H1 (cell line): ENCODE data around the gene LRCH1. TPM values are rescaled to one million over a fixed set of nuclear protein-coding genes. Genes with fewer than 3 reads are reported as not detected.

Experiments used
- CTCF ChIA-PET: fragments of 300-600 bp; sonication (Branson Sonifier 250); formaldehyde crosslinking; loops from one replicate; lab custom pipeline; 2021; ENCODE audit not compliant: partially characterized antibody; lab: Charles Lee
- POLR2A ChIA-PET: fragments of 300-600 bp; sonication (Branson Sonifier 250); formaldehyde crosslinking; loops from one replicate; lab custom pipeline; 2021; ENCODE audit warnings: inconsistent platforms; ENCODE audit not compliant: partially characterized antibody; lab: Charles Lee
- DNase-seq, 2 experiments: peaks; one replicate each; pipeline versions ENCODE4 v3.0.0 to v3.0.0-alpha.2; 2010 to 2022; ENCODE audit warnings: low spot score in 2 of 2, low read depth in 1 of 2, mixed read lengths in 1 of 2
- FAIRE-seq: peaks from 2 replicates; lab custom pipeline; 2011; peaks lifted over from hg19 to GRCh38; lab: Jason Lieb, UNC
- H2AFZ ChIP-seq: 2 replicates; pipeline ENCODE4 v1.8.1; 2012; ENCODE audit warnings: low read length, inconsistent platforms
- H2AK5ac ChIP-seq: 2 replicates; pipeline ENCODE4 v1.6.1; 2013; ENCODE audit warnings: low read depth, low read length
- H2BK120ac ChIP-seq: replicated peaks from 2 replicates; pipeline ENCODE3; 2013; ENCODE audit warnings: low read depth, low read length, inconsistent platforms
- H2BK12ac ChIP-seq: 2 replicates; pipeline ENCODE4 v1.6.1; 2013; ENCODE audit warnings: low read depth, low read length
- H2BK15ac ChIP-seq: 2 replicates; pipeline ENCODE4 v1.6.1; 2013; ENCODE audit warnings: low read length
- H2BK20ac ChIP-seq: 2 replicates; pipeline ENCODE4 v1.6.1; 2013; ENCODE audit warnings: low read length
- H2BK5ac ChIP-seq: 2 replicates; pipeline ENCODE4 v1.6.1; 2013; ENCODE audit warnings: low read depth, low read length
- H3K14ac ChIP-seq: 2 replicates; pipeline ENCODE4 v1.6.1; 2013; ENCODE audit warnings: inconsistent platforms; ENCODE audit not compliant: insufficient read length
- H3K18ac ChIP-seq: 2 replicates; pipeline ENCODE4 v1.6.1; 2013; ENCODE audit warnings: low read length; ENCODE audit errors: extremely low read depth
- H3K23ac ChIP-seq: 2 replicates; pipeline ENCODE4 v1.6.1; 2013; ENCODE audit warnings: inconsistent platforms; ENCODE audit not compliant: insufficient read length
- H3K23me2 ChIP-seq: 2 replicates; pipeline ENCODE4 v1.6.1; 2013; ENCODE audit warnings: low read depth, low read length
- H3K27ac ChIP-seq: 2 replicates; pipeline ENCODE4 v1.6.1; 2011; ENCODE audit warnings: low read depth, low read length, inconsistent platforms
- H3K27me3 ChIP-seq, 4 experiments: replicated peaks in 1 of 4; 1 replicate in 1 of 4; 2 replicates in 3 of 4; pipeline versions ENCODE4 v1.6.1 to v1.8.1; 2011 to 2013; ENCODE audit warnings: low read length in 3 of 4, mild to moderate bottlenecking in 3 of 4, inconsistent platforms in 2 of 4, mixed read lengths in 2 of 4, moderate library complexity in 1 of 4; ENCODE audit not compliant: control insufficient read depth in 3 of 4, insufficient read depth in 3 of 4; ENCODE audit errors: extremely low read depth in 1 of 4
- H3K36me3 ChIP-seq, 4 experiments: 2 replicates each; pipeline versions ENCODE4 v1.6.1 to v1.8.1; 2011 to 2013; ENCODE audit warnings: mild to moderate bottlenecking in 4 of 4, low read length in 3 of 4, moderate library complexity in 2 of 4, control low read depth in 1 of 4, inconsistent platforms in 1 of 4; ENCODE audit not compliant: insufficient read depth in 4 of 4, control insufficient read depth in 2 of 4
- H3K4ac ChIP-seq: replicated peaks from 2 replicates; pipeline ENCODE3; 2013; ENCODE audit warnings: low read length, low read depth, mixed read lengths, inconsistent platforms; ENCODE audit not compliant: insufficient read length
- H3K4me1 ChIP-seq, 4 experiments: replicated peaks in 1 of 4; 1 replicate in 1 of 4; 2 replicates in 3 of 4; pipeline versions ENCODE4 v1.6.1 to v1.8.1; 2011 to 2013; ENCODE audit warnings: low read length in 3 of 4, inconsistent platforms in 2 of 4, mixed read lengths in 1 of 4; ENCODE audit not compliant: insufficient read depth in 4 of 4, control insufficient read depth in 3 of 4
- H3K4me2 ChIP-seq, 2 experiments: 2 replicates each; pipeline versions ENCODE4 v1.6.1 to v1.8.1; 2011 to 2013; ENCODE audit warnings: low read depth in 2 of 2, low read length in 2 of 2, control low read depth in 1 of 2, inconsistent platforms in 1 of 2, mild to moderate bottlenecking in 1 of 2; ENCODE audit not compliant: insufficient read depth in 1 of 2
- H3K4me3 ChIP-seq, 4 experiments: fragments of 200-600, 300-600 bp in 1 of 4; sonication (generic), shearing (Covaris generic), sonication (Bioruptor Twin) in 1 of 4; 2 replicates each; pipeline versions ENCODE4 v1.5.1 to v1.8.1; 2011 to 2016; ENCODE audit warnings: low read length in 4 of 4, low read depth in 3 of 4, control low read depth in 2 of 4, inconsistent platforms in 2 of 4, mild to moderate bottlenecking in 2 of 4, mixed read lengths in 1 of 4, moderate library complexity in 1 of 4; ENCODE audit not compliant: insufficient read depth in 2 of 4; ENCODE audit errors: extremely low read depth in 1 of 4
- H3K56ac ChIP-seq: replicated peaks from 2 replicates; pipeline ENCODE3; 2013; ENCODE audit warnings: low read depth, mild to moderate bottlenecking, mixed read lengths, low read length, inconsistent platforms; ENCODE audit not compliant: insufficient read length
- H3K79me1 ChIP-seq: 2 replicates; pipeline ENCODE4 v1.6.1; 2013; ENCODE audit warnings: low read depth, low read length, control low read depth
- H3K79me2 ChIP-seq, 2 experiments: 2 replicates each; pipeline versions ENCODE4 v1.6.1 to v1.8.1; 2012 to 2013; ENCODE audit warnings: low read length in 2 of 2, mild to moderate bottlenecking in 2 of 2, inconsistent platforms in 1 of 2; ENCODE audit not compliant: insufficient read depth in 2 of 2, control insufficient read depth in 1 of 2
- H3K9ac ChIP-seq, 4 experiments: replicated peaks in 1 of 4; 1 replicate in 1 of 4; 2 replicates in 3 of 4; pipeline versions ENCODE4 v1.6.1 to v1.8.1; 2011 to 2013; ENCODE audit warnings: low read depth in 3 of 4, low read length in 3 of 4, control low read depth in 2 of 4, mild to moderate bottlenecking in 2 of 4, moderate library complexity in 2 of 4, inconsistent platforms in 1 of 4; ENCODE audit errors: extremely low read depth in 1 of 4
- H3K9me3 ChIP-seq, 2 experiments: 2 replicates each; pipeline versions ENCODE4 v1.6.1 to v1.8.1; 2012 to 2013; ENCODE audit warnings: mild to moderate bottlenecking in 2 of 2, moderate library complexity in 2 of 2, control low read depth in 1 of 2, inconsistent platforms in 1 of 2, low read depth in 1 of 2, low read length in 1 of 2, mixed read lengths in 1 of 2; ENCODE audit not compliant: insufficient read depth in 2 of 2
- H4K20me1 ChIP-seq, 2 experiments: replicated peaks in 1 of 2; 2 replicates each; pipeline versions ENCODE3 to v1.8.1; 2011 to 2013; ENCODE audit warnings: inconsistent platforms in 2 of 2, low read length in 2 of 2, mild to moderate bottlenecking in 1 of 2; ENCODE audit not compliant: insufficient read depth in 2 of 2, control insufficient read depth in 1 of 2
- H4K5ac ChIP-seq: 2 replicates; pipeline ENCODE4 v1.6.1; 2013; ENCODE audit warnings: low read length, low read depth, mixed read lengths, inconsistent platforms; ENCODE audit not compliant: insufficient read length
- H4K8ac ChIP-seq: 2 replicates; pipeline ENCODE4 v1.8.0; 2013; ENCODE audit warnings: mild to moderate bottlenecking, moderate library complexity, low read length, inconsistent platforms; ENCODE audit not compliant: insufficient read depth; ENCODE audit errors: extremely low read depth
- H4K91ac ChIP-seq: replicated peaks from 2 replicates; pipeline ENCODE3; 2013; ENCODE audit warnings: low read length, mixed read lengths, inconsistent platforms; ENCODE audit not compliant: insufficient read length
- ASH2L ChIP-seq: fragments of 200-600, 300-600 bp; sonication (generic); IDR thresholded peaks from one replicate; pipeline ENCODE4 v1.7.1; 2017; ENCODE audit warnings: low read length
- BRCA1 ChIP-seq: IDR thresholded peaks from 2 replicates; pipeline ENCODE4 v1.6.1; 2012; ENCODE audit warnings: low read depth, low read length, improper control_type of control experiment
- CREB1 ChIP-seq: IDR thresholded peaks from 2 replicates; pipeline ENCODE4 v1.6.1; 2012; ENCODE audit warnings: inconsistent platforms
- NANOG ChIP-seq: IDR thresholded peaks from 2 replicates; pipeline ENCODE4 v1.6.1; 2011; ENCODE audit warnings: low read length, low read depth, mild to moderate bottlenecking, inconsistent platforms; ENCODE audit not compliant: insufficient read depth, poor library complexity, severe bottlenecking
- RAD21 ChIP-seq, 2 experiments: IDR thresholded peaks in 1 of 2; conservative IDR thresholded peaks in 1 of 2; 2 replicates each; pipeline ENCODE4 v1.6.1; 2011; ENCODE audit warnings: low read depth in 2 of 2, low read length in 2 of 2, improper control_type of control experiment in 1 of 2, inconsistent platforms in 1 of 2, mild to moderate bottlenecking in 1 of 2, moderate library complexity in 1 of 2
- RBBP5 ChIP-seq: IDR thresholded peaks from 2 replicates; pipeline ENCODE4 v1.7.1; 2012; ENCODE audit warnings: low read depth, mild to moderate bottlenecking, inconsistent platforms, low read length, moderate library complexity, borderline replicate concordance
- RXRA ChIP-seq: IDR thresholded peaks from 2 replicates; pipeline ENCODE4 v1.6.1; 2011; ENCODE audit warnings: low read depth, mild to moderate bottlenecking, low read length, moderate library complexity; ENCODE audit not compliant: insufficient read depth
- SAP30 ChIP-seq: fragments of 300-600 bp; sonication (generic); IDR thresholded peaks from 2 replicates; pipeline ENCODE4 v1.7.1; 2012; ENCODE audit warnings: low read length, moderate library complexity, mild to moderate bottlenecking, inconsistent platforms; ENCODE audit not compliant: insufficient read depth, insufficient replicate concordance
- SIN3A ChIP-seq, 2 experiments: IDR thresholded peaks in 1 of 2; conservative IDR thresholded peaks in 1 of 2; 2 replicates each; pipeline ENCODE4 v1.6.1; 2011 to 2012; ENCODE audit warnings: low read length in 2 of 2, improper control_type of control experiment in 1 of 2, low read depth in 1 of 2, mild to moderate bottlenecking in 1 of 2
- SP1 ChIP-seq: IDR thresholded peaks from 2 replicates; pipeline ENCODE4 v1.6.1; 2011; ENCODE audit warnings: low read depth, low read length
- SP4 ChIP-seq: IDR thresholded peaks from 2 replicates; pipeline ENCODE4 v1.6.1; 2012; ENCODE audit warnings: low read length, inconsistent platforms
- SUZ12 ChIP-seq: fragments of 200-600 bp; sonication (generic); IDR thresholded peaks from 2 replicates; pipeline ENCODE4 v1.6.1; 2012; ENCODE audit warnings: mild to moderate bottlenecking, inconsistent platforms, low read length, moderate library complexity, mixed read lengths
- YY1 ChIP-seq: IDR thresholded peaks from 2 replicates; pipeline ENCODE4 v1.6.1; 2011; ENCODE audit warnings: low read depth, mild to moderate bottlenecking, low read length
- WGBS, 2 experiments: shearing (Covaris generic) in 1 of 2; methylation state at CpG; one replicate each; pipeline versions ENCODE4 v1.1.6 to v1.1.7; 2013 to 2015; ENCODE audit warnings: low lambda C conversion rate in 2 of 2, mixed read lengths in 2 of 2, inconsistent platforms in 1 of 2, low coverage in 1 of 2, missing lambda C conversion rate in 1 of 2; ENCODE audit not compliant: insufficient replicate concordance in 2 of 2, insufficient coverage in 1 of 2, insufficient read length in 1 of 2; ENCODE audit errors: extremely low coverage in 1 of 2, missing lambda C conversion rate in 1 of 2; 5-methylcytosine and 5-hydroxymethylcytosine counted together
- polyA plus RNA-seq, 7 experiments: library from polyadenylated mRNA; depleted of rRNA in 3 of 7; stranded (reverse) in 5 of 7; unstranded in 2 of 7; fragments of >200 nt in 5 of 7; fragments of 200-250 nt in 2 of 7; gene quantifications; 1 replicate in 5 of 7; 2 replicates in 1 of 7; 4 replicates in 1 of 7; pipeline versions ENCODE4 v1.2.1 to v1.2.3, GENCODE V29; 2011 to 2013; ENCODE audit warnings: missing spikeins in 2 of 7, mixed read lengths in 2 of 7
- total RNA-seq: library from RNA; stranded (reverse); fragmentation: NEBNext Ultra II Directional; extraction: Animal tissue kit (Norgen Biotek cat#: 25700); gene quantifications from 2 replicates; pipeline ENCODE4 v1.2.1, GENCODE V29; 2021

The LRCH1 gene
- total and polyA plus RNA-seq, 2 of the 8 experiments (the other 6 are each of a cell fraction or from before 2014, with no cell fraction given): 3.0 to 10.1 TPM

- H3K79me1 ChIP-seq: peaks cover 6% of the 10 kb centered on the region
- H2BK12ac ChIP-seq: no peak overlapping the region
- no peak overlapping the region for H2BK15ac ChIP-seq
- no peak overlapping the region for H2BK120ac ChIP-seq
- peaks cover 0 to 7% of the 10 kb centered on the region in 2 experiments for H4K20me1 ChIP-seq
- no peaks in the 10 kb centered on the region for H3K9me3 ChIP-seq
- H3K4me2 ChIP-seq: no peak overlapping the region
- DNase-seq (no peak), FAIRE-seq (no peak)
- H3K4me1 ChIP-seq: no peaks in the 10 kb centered on the region; a peak in 1 of 7 replicates
- H2AFZ ChIP-seq: no peak overlapping the region
- H4K91ac ChIP-seq: no peak overlapping the region
- H3K27me3 ChIP-seq: no peaks in the 10 kb centered on the region
- H4K5ac ChIP-seq: no peak overlapping the region
- no peak overlapping the region for H4K8ac ChIP-seq
- no peak overlapping the region for H3K23ac ChIP-seq
- ChIA-PET POLR2A (no interaction called here), CTCF (no interaction called here)
- no peak overlapping the region for H2AK5ac ChIP-seq
- H3K79me2 ChIP-seq: peaks cover 0 to 6% of the 10 kb centered on the region in 2 experiments; a peak in 1 of 4 replicates
- H3K4ac ChIP-seq: no peak overlapping the region
- no peak overlapping the region for H3K9ac ChIP-seq
- H3K14ac ChIP-seq: no peak overlapping the region
- no peak overlapping the region for H3K18ac ChIP-seq
- no peak overlapping the region for H3K4me3 ChIP-seq
- H2BK5ac ChIP-seq: no peak overlapping the region
- no peak overlapping the region for H2BK20ac ChIP-seq
- no peak overlapping the region for H3K56ac ChIP-seq
- no peak overlapping the region for H3K27ac ChIP-seq
- 95% methylated on average over 5 of the region's 5 CpGs; no CpG with 5 or more reads in 1 of the 2 experiments for WGBS, 2 experiments
- no peaks in the 10 kb centered on the region for H3K36me3 ChIP-seq
- H3K23me2 ChIP-seq: no peaks in the 10 kb centered on the region; the same call in 1 of the 2 replicates
- TF ChIP-seq RBBP5: no peak
- no peak for TF ChIP-seq BRCA1
- no peak for TF ChIP-seq SAP30
- TF ChIP-seq SIN3A (conservative IDR thresholded peaks at IDR 0.05 in 1 of 2, IDR thresholded peaks at IDR 0.05 in 1 of 2; ENCODE audit: low read depth in 1 of 2, low read length in 2 of 2): no peak
- TF ChIP-seq CREB1: no peak
- no peak for TF ChIP-seq NANOG
- no peak for TF ChIP-seq SP4
- TF ChIP-seq RXRA: no peak
- no peak for TF ChIP-seq ASH2L
- TF ChIP-seq SUZ12: no peak
- no peak for TF ChIP-seq RAD21 (IDR thresholded peaks at IDR 0.05 in 1 of 2, conservative IDR thresholded peaks at IDR 0.05 in 1 of 2; ENCODE audit: low read depth in 2 of 2, low read length in 2 of 2)
- TF ChIP-seq SP1: no peak
- TF ChIP-seq YY1: no peak
These were observed 23.8 kb downstream of the LRCH1 start for GRCh38 chr13:46576762-46577161.
